HG03565 (cell line): ENCODE results near the gene GABARAPL2.
A peak's percentile ranks its signal among the peaks of the same experiment; 100 is the strongest.
"Not testable (repeated sequence)": the region's sequence is repeated elsewhere in the genome, so short reads cannot be mapped to it uniquely, and the experiment has no call there.

Experiments used
- ATAC-seq: cut with Tn5 transposase; IDR thresholded peaks from one replicate; pipeline ENCODE4 v1.9.1; 2021; ENCODE audit warnings: mild to moderate bottlenecking, moderate library complexity; ENCODE audit not compliant: unreplicated experiment

GABARAPL2 gene

DNA sequence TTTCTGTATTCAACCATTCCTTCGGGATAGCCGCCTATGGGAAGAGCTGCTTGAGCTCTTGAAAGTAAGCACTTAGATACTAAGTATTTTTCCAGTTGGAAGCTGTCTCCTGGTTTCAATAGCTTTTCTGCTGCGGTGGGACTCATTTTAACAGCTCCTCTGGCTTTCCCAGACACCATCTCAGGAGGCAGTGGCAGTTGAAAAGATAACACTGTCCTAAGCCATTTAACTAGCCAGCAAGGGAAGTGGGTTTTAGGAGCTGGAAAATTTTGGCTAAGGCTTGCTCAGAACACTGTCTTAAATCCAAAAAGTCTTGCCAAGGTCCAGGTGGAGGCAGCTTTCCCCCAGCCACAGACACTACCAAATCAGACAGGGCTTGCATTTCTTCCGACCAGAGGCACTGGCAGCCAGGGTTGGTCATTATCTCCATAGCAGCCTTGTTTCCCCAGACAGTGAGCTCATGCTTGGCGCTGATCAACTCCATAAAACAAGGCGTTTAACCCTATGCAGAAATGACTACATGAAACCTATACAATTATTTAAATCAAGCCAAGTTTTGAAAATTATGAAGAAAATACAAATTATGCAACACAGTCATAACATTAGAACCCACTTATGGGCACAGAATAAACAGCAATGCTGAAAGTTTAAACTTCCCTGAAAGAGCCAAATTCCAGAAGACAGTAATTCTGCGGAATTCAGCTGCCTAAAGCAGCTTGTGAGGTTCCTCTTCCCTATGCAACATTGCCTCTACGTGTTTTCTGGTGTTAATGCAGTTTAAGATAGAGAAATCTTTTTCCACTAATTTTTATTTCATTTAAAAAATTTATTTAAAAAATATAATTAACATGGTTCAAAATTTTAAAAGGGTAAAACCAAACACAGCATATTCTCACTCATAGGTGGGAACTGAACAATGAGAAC is 25.0 kb downstream of the GABARAPL2 start:
- ATAC-seq, result no peak

DNA sequence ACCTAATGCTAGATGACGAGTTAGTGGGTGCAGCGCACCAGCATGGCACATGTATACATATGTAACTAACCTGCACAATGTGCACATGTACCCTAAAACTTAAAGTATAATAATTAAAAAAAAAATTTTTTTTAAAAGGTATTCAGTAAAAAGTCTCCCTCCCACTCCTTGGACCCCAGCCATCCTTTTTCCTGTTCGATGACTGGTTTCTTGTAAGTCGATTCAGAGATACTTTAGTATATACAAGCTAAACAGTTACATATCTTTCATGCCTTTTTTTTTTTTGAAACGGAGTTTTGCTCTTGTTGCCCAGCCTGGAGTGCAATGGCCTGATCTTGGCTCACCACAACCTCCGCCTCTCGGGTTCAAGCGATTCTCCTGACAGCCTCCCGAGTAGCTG is 25.7 kb downstream of the GABARAPL2 start:
- not testable (repeated sequence) for ATAC-seq

DNA sequence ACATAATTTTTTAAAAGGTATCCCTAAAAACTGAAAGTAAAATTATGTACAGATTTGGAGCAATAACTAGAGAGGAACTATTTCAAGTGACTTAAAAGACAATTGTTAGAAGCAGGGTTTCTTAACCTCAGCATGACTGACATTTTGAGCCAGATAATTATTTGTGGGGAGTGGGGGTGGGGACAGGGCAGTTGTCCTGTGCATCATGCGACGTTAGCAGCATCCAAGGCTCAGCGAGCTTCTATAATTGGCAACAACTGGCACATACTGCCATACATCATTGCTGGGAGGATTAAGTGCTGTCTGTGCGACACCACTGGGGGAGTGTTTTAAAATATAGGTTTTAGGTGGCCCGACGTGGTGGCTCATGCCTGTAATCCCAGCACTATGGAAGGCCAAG is 27.1 kb downstream of the GABARAPL2 start:
- no peak for ATAC-seq

- no peak for ATAC-seq
Observed at GRCh38 chr16:75593825-75594820, 27.9 kb downstream of the GABARAPL2 start.

- no peak for ATAC-seq
Observed at GRCh38 chr16:75599452-75600277, 33.5 kb downstream of the GABARAPL2 start.

GRCh38 chr16:75603241-75603640 is 37.1 kb downstream of the GABARAPL2 start:
- no peak for ATAC-seq

DNA sequence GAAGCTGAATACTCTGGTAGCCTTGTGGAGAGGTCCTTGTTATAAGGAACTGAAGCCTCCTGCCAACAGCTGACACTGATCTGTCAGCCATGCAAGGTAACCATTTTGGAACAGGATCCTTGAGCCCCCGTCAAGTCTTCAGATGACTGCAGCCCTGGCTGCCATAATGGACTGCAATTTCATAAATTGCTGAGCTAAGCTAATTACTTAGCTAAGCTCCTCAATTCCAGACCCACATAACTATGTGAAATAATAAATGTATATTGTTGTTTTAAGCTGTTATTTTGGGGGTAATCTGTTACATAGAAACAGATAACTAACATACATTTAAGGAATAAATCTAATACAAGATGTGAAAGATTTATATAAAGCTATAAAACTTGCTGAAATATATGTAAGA is 40.3 kb downstream of the GABARAPL2 start:
- ATAC-seq, result no peak

- no peak for ATAC-seq
Observed at GRCh38 chr16:75614066-75614897, 48.1 kb downstream of the GABARAPL2 start.

GRCh38 chr16:75615619-75616018 is 49.4 kb downstream of the GABARAPL2 start:
- ATAC-seq, result no peak

DNA sequence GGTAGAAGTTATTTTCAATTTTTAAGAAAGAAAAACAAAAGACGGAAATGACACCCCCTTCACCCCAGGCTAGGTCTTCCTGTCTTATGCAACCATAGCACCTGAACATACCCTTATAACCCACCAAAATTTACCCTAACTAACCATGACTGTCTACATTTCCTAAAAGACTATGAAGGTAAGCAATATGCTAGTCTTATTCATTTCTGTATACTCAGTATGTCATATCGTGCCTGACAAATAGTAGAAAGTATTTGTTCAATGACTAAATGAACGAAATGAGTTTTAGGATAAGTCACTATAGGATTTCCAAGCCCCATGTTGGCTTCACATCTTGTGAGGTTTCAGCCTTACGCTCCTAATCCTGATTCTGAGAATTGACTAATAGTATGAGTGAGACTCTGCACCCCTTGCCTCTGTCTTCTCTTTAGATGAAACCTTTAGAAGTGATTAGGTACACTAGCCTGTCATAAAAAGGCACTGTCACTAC is 50.4 kb downstream of the GABARAPL2 start:
- no peak for ATAC-seq

GRCh38 chr16:75617121-75617520 is 50.9 kb downstream of the GABARAPL2 start:
- no peak for ATAC-seq

- no peak for ATAC-seq
Observed at GRCh38 chr16:75618780-75619179, 52.6 kb downstream of the GABARAPL2 start.

- no peak for ATAC-seq
Observed at GRCh38 chr16:75620326-75621169, 54.4 kb downstream of the GABARAPL2 start.

- no peak for ATAC-seq
Observed at GRCh38 chr16:75621170-75621477, 54.9 kb downstream of the GABARAPL2 start.

DNA sequence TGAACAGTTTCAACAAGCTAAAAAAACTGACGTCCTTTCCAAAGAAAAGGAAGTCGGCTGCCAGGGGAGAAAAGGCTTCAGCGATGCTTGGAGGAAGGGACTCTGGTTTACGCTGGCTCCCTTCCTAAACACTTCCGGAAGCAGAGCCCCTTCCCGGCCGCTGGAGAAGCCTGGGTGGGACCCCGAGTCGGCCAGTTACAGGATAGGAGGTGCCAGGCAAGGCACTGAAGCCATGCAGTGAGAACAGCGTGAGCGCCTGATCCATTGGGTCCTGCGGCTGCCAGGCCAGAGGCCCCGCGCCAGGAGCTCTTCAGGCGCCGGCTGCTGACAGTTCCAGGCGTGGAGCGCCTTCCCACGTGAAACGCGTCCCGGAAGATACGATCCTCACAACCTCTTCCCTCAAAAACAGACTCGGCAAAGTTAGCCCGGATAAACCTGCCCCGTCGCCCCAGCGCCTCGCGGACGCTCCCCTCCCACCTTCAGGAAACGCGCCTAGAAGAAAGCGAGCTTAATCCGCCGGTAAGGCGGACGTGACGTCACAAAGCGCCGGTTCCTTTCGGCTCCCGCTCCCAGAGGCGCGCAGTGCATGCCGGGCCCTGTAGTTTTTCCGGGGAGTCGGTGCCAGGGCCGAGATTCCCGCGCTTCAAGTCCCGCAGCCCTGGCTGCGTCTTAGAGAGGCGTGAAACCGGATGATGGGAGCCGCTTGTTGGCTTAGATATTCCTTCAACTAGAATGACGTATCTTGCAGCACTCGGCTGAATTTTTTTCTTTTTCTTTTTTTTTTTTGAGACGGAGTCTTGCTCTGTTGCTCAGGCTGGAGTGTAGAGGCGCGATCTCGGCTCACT is 56.8 kb downstream of the GABARAPL2 start, which contains the start of gene ADAT1:
ADAT1 (minus strand) TSS at position 521 of the 845 bp plus-strand sequence. CDS start 2,482 bp downstream, outside the sequence.
- peak; percentile 81 for ATAC-seq

GRCh38 chr16:75624921-75625334 is 58.7 kb downstream of the GABARAPL2 start:
- no peak for ATAC-seq

- ATAC-seq, result no peak
Observed at GRCh38 chr16:75626806-75627205, 60.6 kb downstream of the GABARAPL2 start.
